NCI-H2227 (cell line): ENCODE measurements around the gene PRR16.

Experiments
- DNase-seq: peaks from one replicate; lab custom pipeline; 2025; ENCODE audit not compliant: unreplicated experiment; lab: John Stamatoyannopoulos, UW

PRR16 gene

GRCh38 chr5:120512791-120513650 lies 48.9 kb downstream of the PRR16 start:
- DNase-seq: no peak

DNA sequence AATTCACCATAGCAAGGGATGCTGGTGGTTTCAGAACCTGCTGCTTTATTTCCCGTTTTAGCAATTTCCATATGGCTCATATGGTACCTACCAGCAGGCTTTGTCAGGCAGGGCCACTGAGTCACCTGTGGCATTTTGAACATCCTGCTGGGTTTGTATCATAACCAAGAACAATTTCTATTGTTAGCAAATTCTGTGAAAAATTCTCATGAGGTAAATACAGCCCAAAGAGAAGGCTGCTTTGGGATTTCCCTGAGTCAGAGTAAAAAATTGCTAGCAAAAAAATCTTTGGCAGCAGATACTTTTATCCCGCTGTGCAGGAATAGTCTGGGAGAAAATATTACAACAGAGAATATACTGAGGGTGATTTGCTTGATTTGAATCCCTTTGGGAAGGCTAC lies 52.7 kb downstream of the PRR16 start:
- no peak for DNase-seq

DNA sequence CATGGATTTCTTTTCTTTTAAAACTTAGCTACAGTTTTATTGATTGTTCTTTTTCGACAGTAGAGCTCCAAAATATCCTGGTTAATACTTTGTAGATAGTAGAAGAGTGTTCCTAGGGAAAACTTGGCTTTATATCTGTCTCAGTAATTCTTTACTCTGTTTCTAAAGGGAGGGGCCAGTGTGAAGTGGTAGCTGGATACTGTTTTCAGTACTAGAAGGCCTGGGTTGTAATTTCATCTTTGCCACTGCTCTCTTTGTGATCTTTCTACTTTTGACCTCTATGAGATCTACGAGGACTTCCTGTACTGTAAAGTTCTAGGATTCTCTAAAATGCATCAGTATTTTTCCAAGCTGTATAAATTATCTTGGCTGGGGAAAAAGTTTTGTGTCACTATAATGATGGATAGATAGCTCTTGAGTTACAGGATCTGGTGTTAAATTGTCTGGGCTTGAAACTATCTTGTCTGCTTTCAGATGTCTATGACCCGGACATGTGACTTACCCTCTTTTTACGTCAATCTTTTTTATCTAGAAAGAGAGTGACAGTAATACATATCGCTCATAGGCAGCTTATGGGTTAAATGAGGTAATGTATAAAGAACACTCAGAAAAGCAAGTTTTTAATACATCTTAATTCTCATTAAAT lies 53.6 kb downstream of the PRR16 start:
- DNase-seq: no peak

DNA sequence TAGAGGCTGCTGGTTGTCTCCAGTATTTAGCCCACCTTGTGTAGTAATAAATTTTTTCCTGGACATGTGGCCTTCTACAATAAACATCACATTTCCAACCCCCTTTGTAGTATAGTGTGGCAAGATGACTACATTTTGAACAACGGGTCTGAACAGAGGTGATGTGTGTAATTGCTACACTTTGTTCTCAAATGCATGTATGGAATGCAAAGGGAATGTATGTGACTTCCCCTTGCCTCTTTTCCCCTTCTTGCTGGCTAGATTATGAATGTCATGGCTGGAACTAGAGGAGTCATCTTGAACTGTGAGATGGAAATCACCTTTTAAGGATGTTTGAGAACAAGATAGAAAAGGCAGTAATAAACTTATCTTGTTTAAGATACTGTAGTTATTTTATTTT lies 54.5 kb downstream of the PRR16 start:
- DNase-seq: no peak

DNA sequence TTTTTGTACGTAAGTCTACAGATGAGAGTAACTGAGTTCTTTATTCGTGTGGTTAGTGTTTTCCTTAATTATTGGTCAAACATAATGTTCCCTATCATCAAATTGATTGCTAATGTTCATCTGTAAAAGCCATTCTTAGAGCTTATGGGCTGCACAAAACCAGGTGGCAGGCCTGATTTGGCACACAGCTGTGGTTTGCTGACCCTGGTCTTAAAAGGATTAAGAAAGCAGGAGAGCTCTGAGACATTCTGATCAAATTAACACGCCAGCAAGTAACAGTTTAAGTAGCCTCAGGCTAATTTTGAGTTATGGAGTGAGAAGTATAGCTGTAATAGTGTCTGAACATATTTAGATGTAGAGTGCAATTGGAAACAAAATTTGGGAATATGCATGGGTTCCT lies 63.2 kb downstream of the PRR16 start:
- DNase-seq: no peak

DNA sequence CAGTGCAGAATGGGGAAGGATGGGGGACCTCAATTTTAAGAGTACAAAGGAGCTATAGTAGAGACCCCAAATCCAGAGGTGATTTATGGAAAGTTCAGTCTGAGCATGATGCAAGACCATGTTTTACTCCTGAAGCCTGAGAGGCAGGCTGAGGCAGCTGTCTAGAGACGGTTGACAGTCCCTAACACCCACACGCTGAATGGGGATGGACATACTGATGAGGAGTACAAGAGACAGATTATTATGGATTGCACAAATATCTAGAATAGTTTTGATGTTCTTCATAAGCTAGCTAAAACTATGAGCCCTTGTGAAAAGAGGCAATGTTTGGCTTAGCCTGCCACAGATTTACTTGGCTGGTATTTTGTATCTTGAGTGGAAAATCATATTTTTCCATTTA lies 64.5 kb downstream of the PRR16 start:
- no peak for DNase-seq

DNA sequence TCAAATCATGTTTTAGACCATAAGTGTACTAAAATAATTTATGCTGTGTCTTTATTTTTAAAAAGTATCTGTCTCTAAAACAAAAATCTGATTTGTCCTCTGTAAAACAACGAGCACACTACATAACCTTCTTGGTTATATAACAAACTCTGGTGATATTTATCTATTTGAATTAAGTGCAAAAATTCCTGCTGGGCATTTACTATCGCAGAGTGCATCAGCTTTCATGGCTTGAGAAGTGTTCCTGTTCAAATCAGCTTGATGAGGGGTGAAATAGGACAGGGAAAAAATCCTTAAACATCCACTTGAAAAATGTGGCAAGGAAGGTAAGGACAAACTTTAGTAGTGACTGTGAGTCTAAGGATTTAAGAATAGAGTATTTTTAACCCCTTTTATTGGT lies 65.3 kb downstream of the PRR16 start:
- DNase-seq: no peak

- no peak for DNase-seq
Observed at GRCh38 chr5:120531215-120531614, 67.1 kb downstream of the PRR16 start.

GRCh38 chr5:120532835-120533234 lies 68.7 kb downstream of the PRR16 start:
- no peak for DNase-seq

DNA sequence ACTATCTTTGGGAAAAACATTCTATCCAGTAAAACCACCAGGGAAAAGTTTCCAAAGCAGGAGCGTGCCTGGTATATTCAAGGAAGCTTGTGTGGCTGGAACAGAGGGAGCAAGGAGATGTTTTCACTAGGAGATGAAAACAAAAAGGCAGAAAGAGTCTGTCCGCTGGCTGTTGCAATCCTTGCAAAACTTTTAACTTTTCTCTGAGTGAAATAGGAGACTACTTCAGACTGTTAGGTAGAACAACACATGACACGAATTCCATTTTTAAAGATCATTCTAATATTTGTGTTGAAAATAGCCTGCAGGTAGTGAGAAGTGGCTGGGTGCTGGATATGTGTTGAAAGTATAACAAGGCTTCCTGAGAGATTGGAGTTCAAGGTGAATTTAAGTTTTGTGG lies 69.5 kb downstream of the PRR16 start:
- no peak for DNase-seq

DNA sequence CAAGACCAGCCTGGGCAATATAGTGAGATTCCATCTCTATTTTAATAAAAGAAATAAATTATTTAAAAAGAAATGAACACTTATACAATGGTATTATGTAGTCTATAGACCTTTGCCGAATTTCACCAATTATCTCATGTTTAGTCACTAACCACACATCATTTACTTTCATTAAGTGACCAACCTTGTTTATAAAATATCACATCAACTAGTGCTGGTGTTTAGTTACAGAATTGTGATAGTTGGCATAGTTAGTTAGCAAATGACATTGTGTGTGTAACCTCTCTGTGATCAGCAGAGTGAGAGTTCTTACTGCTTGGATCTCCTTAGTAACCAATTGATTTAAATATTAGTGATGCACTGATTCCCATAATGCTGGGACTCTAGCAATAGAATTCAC lies 71.8 kb downstream of the PRR16 start:
- DNase-seq: no peak

GRCh38 chr5:120538149-120538548 lies 74.0 kb downstream of the PRR16 start:
- DNase-seq: no peak

- DNase-seq: no peak
Observed at GRCh38 chr5:120538644-120539043, 74.5 kb downstream of the PRR16 start.

- DNase-seq: no peak
Observed at GRCh38 chr5:120539471-120539870, 75.4 kb downstream of the PRR16 start.

GRCh38 chr5:120540097-120540496 lies 76.0 kb downstream of the PRR16 start:
- DNase-seq: no peak

DNA sequence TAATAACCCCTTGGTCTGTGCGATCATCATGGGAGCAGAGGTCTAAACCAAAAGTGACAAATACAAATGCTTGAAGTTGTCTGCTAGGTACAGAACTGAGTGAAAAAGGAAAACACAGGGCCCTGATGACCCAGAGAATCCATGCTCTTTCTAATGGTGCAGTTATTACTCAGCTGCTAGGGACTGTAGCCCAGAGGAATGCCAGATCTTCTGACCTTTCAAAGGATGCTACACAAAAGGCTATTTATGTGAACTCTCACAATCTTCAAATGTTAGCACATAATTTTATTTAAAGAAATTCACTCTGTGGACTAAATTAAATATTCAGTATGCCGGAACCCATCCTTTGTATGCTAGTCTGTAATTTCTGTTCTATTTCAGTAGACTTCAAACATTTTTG lies 79.9 kb downstream of the PRR16 start:
- no peak for DNase-seq

GRCh38 chr5:120545007-120545406 lies 80.9 kb downstream of the PRR16 start:
- no peak for DNase-seq

DNA sequence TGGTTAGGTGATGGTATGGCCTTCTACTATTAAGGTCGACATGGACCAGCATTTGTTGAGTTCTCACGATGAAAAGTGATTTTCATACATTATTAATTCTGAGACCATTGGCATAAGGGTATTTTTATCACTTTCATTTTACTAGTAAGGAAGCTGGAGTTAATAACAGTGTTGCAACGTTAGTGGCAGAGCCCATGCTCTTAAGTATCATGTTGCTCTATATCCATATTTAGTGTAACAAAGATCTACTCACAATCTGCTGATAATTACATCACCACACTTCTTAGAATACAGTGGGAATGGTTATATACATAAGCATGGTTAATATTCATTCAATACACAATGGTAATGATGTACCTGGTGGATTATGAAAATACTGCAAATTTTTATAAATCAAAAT lies 81.9 kb downstream of the PRR16 start:
- DNase-seq: no peak

GRCh38 chr5:120546922-120547321 lies 82.8 kb downstream of the PRR16 start:
- DNase-seq: no peak

GRCh38 chr5:120550358-120550757 lies 86.3 kb downstream of the PRR16 start:
- no peak for DNase-seq

DNA sequence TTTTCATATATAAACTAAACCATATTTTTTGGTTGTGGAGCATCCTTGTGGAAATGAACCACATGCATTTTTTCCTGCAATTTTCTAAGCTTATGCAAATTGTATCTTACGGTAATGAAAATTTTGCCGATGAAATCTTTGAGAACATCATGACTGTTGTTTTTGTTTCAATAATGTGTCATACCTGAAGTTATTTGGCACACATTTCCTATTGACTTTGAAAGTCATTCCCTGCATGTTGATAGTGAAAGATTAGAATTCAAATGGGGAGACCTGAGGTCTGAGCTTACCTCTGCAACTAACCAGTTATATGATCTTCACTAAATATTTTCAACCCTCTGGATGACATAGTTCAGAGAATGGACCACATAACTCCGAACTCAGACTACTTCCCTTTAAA lies 88.5 kb downstream of the PRR16 start:
- no peak for DNase-seq

- no peak for DNase-seq
Observed at GRCh38 chr5:120555345-120555744, 91.2 kb downstream of the PRR16 start.

DNA sequence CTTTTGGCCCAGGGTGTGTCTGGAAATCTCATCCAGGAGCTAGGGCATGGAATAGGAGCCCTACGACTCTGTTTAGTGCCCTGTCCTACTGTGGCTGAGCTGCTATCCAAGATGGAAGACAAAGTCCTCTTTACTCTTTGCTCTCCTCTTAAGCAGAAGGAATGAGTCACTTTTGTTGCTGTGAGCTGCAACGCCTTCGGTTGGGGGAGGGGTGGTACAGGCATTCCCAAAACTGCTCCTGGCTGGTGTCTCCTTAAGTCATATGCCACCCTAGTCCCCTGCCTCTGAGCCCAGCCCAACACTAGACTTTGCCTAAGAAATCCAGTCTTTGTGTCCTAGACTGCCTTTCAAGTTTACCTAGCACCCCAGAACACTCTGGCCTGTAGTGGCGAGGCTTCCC lies 99.9 kb downstream of the PRR16 start:
- DNase-seq: no peak
